HepG2 (cell line): ENCODE data around the gene MED4. TPM values are rescaled to one million over a fixed set of nuclear protein-coding genes. Genes with fewer than 3 reads are reported as not detected.

Experiments used
- AHDC1 ChIP-seq: sonication (generic); formaldehyde crosslinking; IDR thresholded peaks from 2 replicates; pipeline ENCODE4 v1.5.1; 2020; ENCODE audit warnings: mild to moderate bottlenecking, missing genetic modification reagents, borderline replicate concordance
- ARHGAP35 ChIP-seq: sonication (generic); formaldehyde crosslinking; IDR thresholded peaks from 2 replicates; pipeline ENCODE4 v1.9.0; 2022; ENCODE audit warnings: mild to moderate bottlenecking, inconsistent platforms, moderate library complexity, missing genetic modification reagents, borderline replicate concordance
- CTCF ChIP-seq: sonication (generic); formaldehyde crosslinking; IDR thresholded peaks from 2 replicates; pipeline ENCODE4 v1.5.0; 2020; ENCODE audit warnings: mild to moderate bottlenecking, missing genetic modification reagents, moderate library complexity
- ELK4 ChIP-seq: sonication (generic); formaldehyde crosslinking; IDR thresholded peaks from 2 replicates; pipeline ENCODE4 v1.9.0; 2021; ENCODE audit warnings: missing genetic modification reagents, borderline replicate concordance
- IRX3 ChIP-seq: sonication (generic); formaldehyde crosslinking; IDR thresholded peaks from 2 replicates; pipeline ENCODE4 v1.8.1; 2023; ENCODE audit warnings: mild to moderate bottlenecking, low read depth, missing genetic modification reagents, borderline replicate concordance
- MAFK ChIP-seq, 2 experiments: IDR thresholded peaks in 1 of 2; conservative IDR thresholded peaks in 1 of 2; 2 replicates each; pipeline ENCODE4 v1.6.1; 2011; ENCODE audit warnings: improper control_type of control experiment in 2 of 2, low read length in 2 of 2
- POLR2A ChIP-seq, 2 experiments: IDR thresholded peaks; 2 replicates each; pipeline ENCODE4 v1.6.1; 2011; ENCODE audit warnings: low read depth in 2 of 2, low read length in 2 of 2, mild to moderate bottlenecking in 1 of 2, moderate library complexity in 1 of 2; ENCODE audit not compliant: insufficient read depth in 1 of 2
- RARA ChIP-seq: IDR thresholded peaks from 2 replicates; pipeline ENCODE4 v1.6.1; 2016; ENCODE audit warnings: missing genetic modification reagents, missing compliant biosample characterization
- RFX1 ChIP-seq: fragments of 450-650 bp; IDR thresholded peaks from 2 replicates; pipeline ENCODE4 v1.6.1; 2017
- SMAD1 ChIP-seq: sonication (generic); formaldehyde crosslinking; IDR thresholded peaks from 2 replicates; pipeline ENCODE4 v1.4.0; 2020; ENCODE audit warnings: missing genetic modification reagents, low read depth, mild to moderate bottlenecking, borderline replicate concordance
- SOX6 ChIP-seq, 2 experiments: fragments of 450-650 bp in 1 of 2; sonication (generic) in 1 of 2; formaldehyde crosslinking in 1 of 2; IDR thresholded peaks; 2 replicates each; pipeline versions ENCODE4 v1.4.0 to v1.6.1; 2017 to 2020; ENCODE audit warnings: antibody characterized with exemption in 1 of 2, mild to moderate bottlenecking in 1 of 2, missing genetic modification reagents in 1 of 2
- SRF ChIP-seq: IDR thresholded peaks from 2 replicates; pipeline ENCODE4 v1.6.1; 2011; ENCODE audit warnings: mild to moderate bottlenecking, low read depth, low read length, moderate library complexity
- TARDBP ChIP-seq: sonication (generic); formaldehyde crosslinking; IDR thresholded peaks from 2 replicates; pipeline ENCODE4 v1.8.0; 2022; ENCODE audit warnings: mild to moderate bottlenecking, missing genetic modification reagents
- ZFP37 ChIP-seq: sonication (generic); formaldehyde crosslinking; IDR thresholded peaks from 2 replicates; pipeline ENCODE4 v1.4.0; 2020; ENCODE audit warnings: missing genetic modification reagents, borderline replicate concordance
- ZNF274 ChIP-seq: sonication (generic); formaldehyde crosslinking; IDR thresholded peaks from 2 replicates; pipeline ENCODE4 v1.5.1; 2020; ENCODE audit warnings: mild to moderate bottlenecking, missing genetic modification reagents
- ZNF709 ChIP-seq: sonication (generic); formaldehyde crosslinking; IDR thresholded peaks from 2 replicates; pipeline ENCODE4 v1.5.0; 2020; ENCODE audit warnings: mild to moderate bottlenecking, missing genetic modification reagents
- ZNF710 ChIP-seq: sonication (generic); formaldehyde crosslinking; IDR thresholded peaks from 2 replicates; pipeline ENCODE4 v1.5.0; 2020; ENCODE audit warnings: mild to moderate bottlenecking, missing genetic modification reagents, borderline replicate concordance
- ZNF839 ChIP-seq: sonication (generic); formaldehyde crosslinking; IDR thresholded peaks from 2 replicates; pipeline ENCODE4 v1.4.0; 2020; ENCODE audit warnings: missing genetic modification reagents, mild to moderate bottlenecking, borderline replicate concordance
- polyA plus RNA-seq, 8 experiments: library from polyadenylated mRNA; depleted of rRNA in 3 of 8; stranded (reverse) in 7 of 8; unstranded in 1 of 8; fragments of >200 nt; fragmentation: Illumina TruSeq in 4 of 8; extraction: Trizol in 4 of 8; gene quantifications; 2 replicates each; pipeline versions ENCODE4 v1.2.1 to v1.2.3, GENCODE V29; 2011 to 2016; ENCODE audit warnings: low read depth in 4 of 8, missing spikeins in 1 of 8, mixed read lengths in 1 of 8; ENCODE audit not compliant: insufficient read depth in 1 of 8
- total RNA-seq, 5 experiments: library from RNA; depleted of rRNA; stranded (reverse); fragments of >200 nt; fragmentation: Illumina TruSeq; extraction: Trizol; gene quantifications; 2 replicates each; pipeline ENCODE4 v1.2.3, GENCODE V29; 2016; ENCODE audit warnings: low read depth in 1 of 5

The MED4 gene
- total and polyA plus RNA-seq, 2 of the 13 experiments (the other 11 are each of a cell fraction or from before 2014, with no cell fraction given), result 49.4 to 57.8 TPM

- TF ChIP-seq ZNF710 (CRISPR knock-in tag) (no peak), RFX1 (no peak), ZNF709 (CRISPR knock-in tag) (peak; percentile 44; the same call in 1 of the 2 replicates), ARHGAP35 (CRISPR knock-in tag) (peak; percentile 79), IRX3 (CRISPR knock-in tag) (no peak), RARA (CRISPR knock-in tag) (peak; percentile 39), SRF (no peak), TARDBP (CRISPR knock-in tag) (peak; percentile 77; the same call in 1 of the 2 replicates), AHDC1 (CRISPR knock-in tag) (0 out of 2 replicates have a peak, but pooled peaks have one; percentile 62), CTCF (peak; percentile 96), SMAD1 (0 out of 2 replicates have a peak, but pooled peaks have one; percentile 84), ELK4 (no peak), ZNF274 (CRISPR knock-in tag) (peak; percentile 66), ZFP37 (CRISPR knock-in tag) (peak; percentile 56; the same call in 1 of the 2 replicates), MAFK (conservative IDR thresholded peaks at IDR 0.05 in 1 of 2, IDR thresholded peaks at IDR 0.05 in 1 of 2; ENCODE audit: low read length in 2 of 2) (no peak), POLR2A (IDR thresholded peaks at IDR 0.05; ENCODE audit: insufficient read depth in 1 of 2, low read depth in 2 of 2, low read length in 2 of 2) (peak; percentile 88 to 89), ZNF839 (no peak; the same call in 1 of the 2 replicates), SOX6 (IDR thresholded peaks at IDR 0.05) (no peak), SOX6 (CRISPR knock-in tag; IDR thresholded peaks at IDR 0.05) (peak; percentile 68)
These were observed at the start of gene MED4 (continued) for GRCh38 chr13:48094781-48095502.
